Measurements from ENCODE around the gene TPM4.
"Not testable (repeated sequence)": the region's sequence is repeated elsewhere in the genome, so short reads cannot be mapped to it uniquely, and the experiment has no call there.

The TPM4 gene

DNA sequence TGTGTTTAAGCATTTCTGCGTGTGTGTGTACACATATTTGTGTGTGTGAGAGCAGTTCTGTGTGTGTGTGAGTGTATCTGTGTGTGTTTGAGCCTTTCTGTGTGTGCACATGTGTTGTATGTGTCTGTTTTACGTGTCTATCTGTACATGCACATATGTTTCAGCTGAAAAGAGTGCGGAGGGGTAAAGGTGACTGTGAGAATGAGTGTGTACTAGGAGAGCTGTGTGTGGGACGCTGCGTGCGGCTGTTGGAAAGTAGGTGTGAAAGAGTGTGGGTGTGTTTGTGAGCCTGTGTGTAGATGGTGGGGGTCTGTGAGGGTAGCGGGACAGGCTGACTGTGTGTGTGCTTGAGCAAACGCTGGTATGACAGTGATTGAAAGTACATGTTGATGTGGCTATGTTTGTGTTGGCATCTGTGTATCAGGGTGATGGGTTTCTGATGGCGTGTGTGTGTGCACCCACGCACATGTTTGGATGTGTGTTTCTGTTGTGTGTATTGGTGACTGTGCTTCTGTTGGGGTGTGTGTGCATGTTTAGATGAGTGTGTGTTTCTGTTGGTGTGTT is 7.5 kb upstream of the TPM4 start:
- H3K4me3 ChIP-seq (ENCODE audit: low read length): no peak overlapping the region
- DNase-seq (ENCODE audit: low read depth, low spot score): no peak

DNA sequence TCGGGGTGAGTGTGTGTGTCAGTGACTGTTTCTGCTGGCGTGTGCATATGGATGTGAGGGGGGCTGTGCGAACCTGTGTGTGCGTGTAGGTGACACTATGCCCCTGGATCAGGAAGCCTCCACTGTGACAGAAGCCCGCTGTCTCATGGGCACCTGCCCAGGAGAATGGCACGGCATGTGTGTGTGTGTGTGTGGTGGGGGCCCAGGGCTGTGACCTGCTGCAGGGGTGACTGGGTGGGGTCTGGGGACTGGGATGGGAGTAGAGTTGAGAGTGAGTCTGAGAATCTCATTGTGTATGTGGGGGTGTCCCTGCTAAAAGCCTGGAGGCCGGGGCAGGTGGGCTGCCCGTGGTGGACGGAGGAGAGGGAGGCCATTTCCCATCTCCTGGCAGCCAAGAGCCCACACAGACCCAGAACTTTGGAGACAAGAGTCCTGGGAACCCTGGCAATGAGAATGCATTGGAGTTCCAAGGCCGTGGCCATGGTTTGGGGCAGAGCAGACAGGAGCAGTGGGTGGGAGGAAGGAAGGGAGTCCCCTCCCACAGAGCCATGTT is 6.4 kb upstream of the TPM4 start:
- DNase-seq (ENCODE audit: low read depth, low spot score): no peak
- H3K4me3 ChIP-seq (ENCODE audit: low read length): peak overlapping the region; percentile 39

- peak overlapping the region; percentile 39 for H3K4me3 ChIP-seq (ENCODE audit: low read length)
- DNase-seq (ENCODE audit: low read depth, low spot score): peak; percentile 88
Measured at GRCh38 chr19:16070366-16070990, 5.8 kb upstream of the TPM4 start.

- no peak overlapping the region for H3K4me3 ChIP-seq (ENCODE audit: low read length)
- DNase-seq (ENCODE audit: low read depth, low spot score): no peak
Measured at GRCh38 chr19:16071072-16071691, 5.1 kb upstream of the TPM4 start.

DNA sequence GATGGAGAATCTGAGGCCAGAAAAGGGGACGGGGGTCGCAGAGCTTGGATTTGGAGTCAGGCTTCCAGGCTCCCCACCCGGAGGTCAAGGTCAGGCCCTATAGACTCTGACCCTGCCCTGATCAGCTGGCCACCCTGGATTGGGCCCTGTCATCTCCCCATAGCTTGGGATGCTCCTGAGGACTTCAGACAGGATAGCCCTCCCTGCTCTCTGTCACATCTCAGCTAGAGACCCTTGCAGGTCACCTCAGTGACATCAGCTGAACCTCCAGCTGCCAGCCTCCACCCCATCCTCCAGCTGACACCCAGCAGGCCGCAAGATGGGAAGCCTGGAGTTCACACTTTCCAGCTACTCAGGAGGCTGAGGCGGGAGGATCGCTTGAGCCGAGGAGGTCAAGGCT is 2.8 kb upstream of the TPM4 start:
- DNase-seq (ENCODE audit: low read depth, low spot score): no peak
- no peak overlapping the region for H3K4me3 ChIP-seq (ENCODE audit: low read length)

GRCh38 chr19:16073988-16074387 is 2.3 kb upstream of the TPM4 start:
- peak; percentile 65 for DNase-seq (ENCODE audit: low read depth, low spot score)
- no peak overlapping the region for H3K4me3 ChIP-seq (ENCODE audit: low read length)

GRCh38 chr19:16074488-16075365 is 1.6 kb upstream of the TPM4 start:
- no peak overlapping the region for H3K4me3 ChIP-seq (ENCODE audit: low read length)
- DNase-seq (ENCODE audit: low read depth, low spot score): no peak

GRCh38 chr19:16075430-16076153 is 703 bp upstream of the TPM4 start:
- H3K4me3 ChIP-seq (ENCODE audit: low read length): peak overlapping the region; percentile 99

DNA sequence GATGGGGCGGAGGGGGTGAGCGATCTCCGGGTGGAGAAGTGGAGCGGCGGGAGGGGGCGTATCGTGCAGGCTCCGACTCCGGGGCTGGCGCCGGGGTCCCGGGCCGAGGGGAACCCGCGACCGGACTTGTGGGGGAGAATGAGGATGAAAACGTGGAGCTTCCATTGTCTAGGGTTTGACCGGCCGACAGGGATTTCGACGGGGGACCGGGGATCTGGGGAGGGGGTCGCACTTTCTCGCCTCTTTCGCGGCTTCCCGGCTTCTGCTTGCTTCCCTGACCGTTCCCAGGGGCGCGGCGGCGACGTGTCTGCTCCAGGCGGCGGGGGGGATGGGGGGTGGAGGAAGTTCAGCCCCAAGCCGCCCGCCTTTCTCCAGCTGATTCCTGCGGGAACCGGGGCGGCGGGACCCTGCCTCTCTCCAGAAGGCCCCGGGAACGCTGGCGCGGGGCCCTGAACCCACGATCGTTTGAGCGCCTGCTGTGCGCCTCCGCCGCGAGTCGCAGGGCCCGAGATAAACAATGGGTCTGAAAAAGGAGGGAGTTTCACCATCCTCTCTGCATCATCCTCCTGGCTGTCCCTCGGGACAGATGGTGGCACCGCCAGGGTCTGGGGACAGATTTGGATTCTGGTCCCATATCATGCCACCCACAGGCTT is 790 bp downstream of the TPM4 start:
- DNase-seq (ENCODE audit: low read depth, low spot score): no peak
- H3K4me3 ChIP-seq (ENCODE audit: low read length): peak overlapping the region; percentile 99

More at GRCh38 chr19:16075430-16076153, 703 bp upstream of the TPM4 start:
- no peak for DNase-seq (ENCODE audit: low read depth, low spot score)

GRCh38 chr19:16077984-16078758 is 1.9 kb downstream of the TPM4 start:
- DNase-seq (ENCODE audit: low read depth, low spot score): peak; percentile 48
- H3K4me3 ChIP-seq (ENCODE audit: low read length): peak overlapping the region; percentile 99

GRCh38 chr19:16078759-16079707 is 2.7 kb downstream of the TPM4 start:
- peak overlapping the region; percentile 99 for H3K4me3 ChIP-seq (ENCODE audit: low read length)
- DNase-seq (ENCODE audit: low read depth, low spot score): peak; percentile 98

- DNase-seq (ENCODE audit: low read depth, low spot score): no peak
- H3K4me3 ChIP-seq (ENCODE audit: low read length): no peak overlapping the region
Measured at GRCh38 chr19:16084067-16084685, 7.9 kb downstream of the TPM4 start.

GRCh38 chr19:16085115-16085514 is 8.8 kb downstream of the TPM4 start:
- DNase-seq (ENCODE audit: low read depth, low spot score): no peak
- no peak overlapping the region for H3K4me3 ChIP-seq (ENCODE audit: low read length)

DNA sequence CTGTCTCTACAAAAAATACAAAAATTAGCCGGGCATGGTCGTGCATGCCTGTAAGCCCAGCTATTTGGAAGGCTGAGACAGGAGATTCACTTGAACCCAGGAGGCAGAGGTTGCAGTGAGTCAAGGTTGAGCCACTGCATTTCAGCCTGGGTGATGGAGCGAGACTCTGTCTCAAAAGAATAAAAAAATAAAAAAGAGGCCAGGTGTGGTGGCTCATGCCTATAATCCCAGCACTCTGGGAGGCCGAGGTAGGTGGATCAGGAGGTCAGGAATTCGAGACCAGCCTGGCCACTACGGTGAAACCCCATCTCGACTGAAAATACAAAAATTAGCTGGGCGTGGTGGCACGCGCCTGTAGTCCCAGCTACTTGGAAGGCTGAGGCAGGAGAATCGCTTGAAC is 11.1 kb downstream of the TPM4 start:
- not testable (repeated sequence) for DNase-seq (ENCODE audit: low read depth, low spot score); H3K4me3 ChIP-seq (ENCODE audit: low read length)

DNA sequence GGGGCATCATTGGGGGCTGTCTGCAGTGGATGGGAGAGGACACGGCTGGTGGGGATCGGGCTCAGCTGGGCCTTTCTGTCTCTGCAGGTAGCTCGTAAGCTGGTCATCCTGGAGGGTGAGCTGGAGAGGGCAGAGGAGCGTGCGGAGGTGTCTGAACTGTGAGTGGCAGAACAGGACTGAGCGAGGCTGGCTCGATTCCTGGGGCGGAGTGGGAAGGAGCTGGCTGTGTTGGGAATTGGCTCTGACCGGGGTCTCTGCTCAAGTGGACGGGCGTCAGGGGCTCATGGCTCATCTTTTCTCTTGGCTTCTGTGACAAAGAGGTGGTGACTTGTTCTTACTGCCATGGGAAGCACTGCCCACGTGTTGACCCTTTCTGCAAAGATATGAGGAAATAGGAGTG is 11.6 kb downstream of the TPM4 start:
- H3K4me3 ChIP-seq (ENCODE audit: low read length): no peak overlapping the region
- DNase-seq (ENCODE audit: low read depth, low spot score): no peak

DNA sequence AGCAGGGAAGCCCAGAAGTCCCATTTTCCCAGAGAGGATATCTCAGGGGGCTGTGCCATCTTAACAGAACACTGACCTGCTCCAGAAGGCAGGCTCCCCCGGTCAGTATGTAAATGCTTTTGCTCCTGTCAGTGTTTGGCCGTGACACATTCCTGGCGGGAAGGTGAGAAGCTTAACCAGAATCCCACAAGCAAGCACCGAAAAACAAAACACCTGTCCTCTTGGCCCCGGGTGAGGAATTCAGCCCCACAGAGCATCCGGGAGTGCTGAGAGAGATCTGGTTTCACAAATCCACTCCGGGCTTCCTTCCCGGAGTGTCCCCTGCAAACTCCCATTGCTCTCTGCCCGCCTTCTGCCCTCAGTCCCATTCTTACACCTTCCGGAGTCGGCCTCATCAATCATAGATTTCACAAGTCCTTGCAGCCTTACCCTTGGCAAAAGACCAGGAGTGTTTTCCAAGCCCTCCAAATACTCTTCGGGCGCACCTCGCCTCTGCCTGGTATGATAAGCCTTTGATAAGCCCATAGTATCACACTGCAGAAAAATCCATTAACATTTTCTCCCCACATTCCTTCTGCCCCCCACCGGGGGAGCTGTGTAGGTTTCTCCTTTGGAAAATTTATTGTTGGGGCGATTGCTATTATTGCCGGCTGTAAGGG is 12.2 kb downstream of the TPM4 start:
- DNase-seq (ENCODE audit: low read depth, low spot score): no peak
- no peak overlapping the region for H3K4me3 ChIP-seq (ENCODE audit: low read length)
